K562 (cell line): ENCODE data around the gene PLS1. TPM values are rescaled to one million over a fixed set of nuclear protein-coding genes. Genes with fewer than 3 reads are reported as not detected.
A peak's percentile ranks its signal among the peaks of the same experiment; 100 is the strongest.

ENCODE experiments used
- THRAP3 ChIP-seq: fragments of 450-650 bp; IDR thresholded peaks from 2 replicates; pipeline ENCODE4 v1.6.1; 2016; ENCODE audit warnings: mild to moderate bottlenecking, inconsistent platforms, borderline replicate concordance
- ZFP36 ChIP-seq: fragments of 150-350 bp; IDR thresholded peaks from 2 replicates; pipeline ENCODE4 v1.6.1; 2018; ENCODE audit warnings: low read length, low read depth; ENCODE audit not compliant: partially characterized antibody
- polyA plus RNA-seq, 8 experiments: library from polyadenylated mRNA; depleted of rRNA in 4 of 8; stranded (reverse) in 5 of 8; unstranded in 3 of 8; fragments of >200 nt; fragmentation: Nextera tagmentation in 2 of 8; fragmentation: Illumina TruSeq in 1 of 8; extraction: Ambion mirVana in 2 of 8; extraction: Trizol in 1 of 8; gene quantifications; 2 replicates each; pipeline versions ENCODE4 v1.2.1 to v1.2.3, GENCODE V29; 2011 to 2014; ENCODE audit warnings: inconsistent platforms in 1 of 8, missing spikeins in 1 of 8
- total RNA-seq, 7 experiments: library from RNA; depleted of rRNA in 6 of 7; stranded (reverse); fragments of >200 nt in 6 of 7; fragmentation: Illumina TruSeq in 2 of 7; extraction: Trizol in 2 of 7; gene quantifications; 2 replicates each; pipeline versions ENCODE4 v1.2.1 to v1.2.3, GENCODE V29; 2011 to 2021; ENCODE audit warnings: low replicate concordance in 1 of 7
- TF ChIP-seq, protein P1 (sequence below): fragments of 200-600 bp; sonication (generic); IDR thresholded peaks from one replicate; pipeline ENCODE4 v1.6.1; 2012; ENCODE audit warnings: mild to moderate bottlenecking, low read depth, low read length, inconsistent platforms

The PLS1 gene
- total and polyA plus RNA-seq, 9 of the 15 experiments (the other 6 are each of a cell fraction or from before 2014, with no cell fraction given) = 6.1 to 21.3 (median 13.0) TPM

DNA sequence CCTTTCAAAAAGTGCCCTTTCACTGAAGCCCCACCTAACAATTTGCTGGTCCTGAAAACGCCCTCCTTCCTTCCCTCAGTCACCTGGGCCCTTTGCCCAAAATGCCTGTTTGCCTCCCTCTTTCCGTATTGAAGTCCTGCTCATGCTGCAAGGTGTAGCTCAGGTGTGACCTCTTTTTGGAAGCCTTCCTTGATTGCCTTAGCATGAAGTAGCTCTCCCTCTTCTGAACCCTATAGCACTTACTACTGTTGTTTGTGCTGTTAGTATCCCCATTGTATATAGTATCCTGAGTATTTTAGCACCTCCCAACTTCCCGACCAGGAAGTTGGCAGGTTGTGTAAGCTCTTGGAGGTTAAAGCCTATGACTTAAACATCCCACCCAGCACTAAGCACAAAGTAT is 1.7 kb downstream of the PLS1 start (continued):
- TF ChIP-seq, protein P1, sequence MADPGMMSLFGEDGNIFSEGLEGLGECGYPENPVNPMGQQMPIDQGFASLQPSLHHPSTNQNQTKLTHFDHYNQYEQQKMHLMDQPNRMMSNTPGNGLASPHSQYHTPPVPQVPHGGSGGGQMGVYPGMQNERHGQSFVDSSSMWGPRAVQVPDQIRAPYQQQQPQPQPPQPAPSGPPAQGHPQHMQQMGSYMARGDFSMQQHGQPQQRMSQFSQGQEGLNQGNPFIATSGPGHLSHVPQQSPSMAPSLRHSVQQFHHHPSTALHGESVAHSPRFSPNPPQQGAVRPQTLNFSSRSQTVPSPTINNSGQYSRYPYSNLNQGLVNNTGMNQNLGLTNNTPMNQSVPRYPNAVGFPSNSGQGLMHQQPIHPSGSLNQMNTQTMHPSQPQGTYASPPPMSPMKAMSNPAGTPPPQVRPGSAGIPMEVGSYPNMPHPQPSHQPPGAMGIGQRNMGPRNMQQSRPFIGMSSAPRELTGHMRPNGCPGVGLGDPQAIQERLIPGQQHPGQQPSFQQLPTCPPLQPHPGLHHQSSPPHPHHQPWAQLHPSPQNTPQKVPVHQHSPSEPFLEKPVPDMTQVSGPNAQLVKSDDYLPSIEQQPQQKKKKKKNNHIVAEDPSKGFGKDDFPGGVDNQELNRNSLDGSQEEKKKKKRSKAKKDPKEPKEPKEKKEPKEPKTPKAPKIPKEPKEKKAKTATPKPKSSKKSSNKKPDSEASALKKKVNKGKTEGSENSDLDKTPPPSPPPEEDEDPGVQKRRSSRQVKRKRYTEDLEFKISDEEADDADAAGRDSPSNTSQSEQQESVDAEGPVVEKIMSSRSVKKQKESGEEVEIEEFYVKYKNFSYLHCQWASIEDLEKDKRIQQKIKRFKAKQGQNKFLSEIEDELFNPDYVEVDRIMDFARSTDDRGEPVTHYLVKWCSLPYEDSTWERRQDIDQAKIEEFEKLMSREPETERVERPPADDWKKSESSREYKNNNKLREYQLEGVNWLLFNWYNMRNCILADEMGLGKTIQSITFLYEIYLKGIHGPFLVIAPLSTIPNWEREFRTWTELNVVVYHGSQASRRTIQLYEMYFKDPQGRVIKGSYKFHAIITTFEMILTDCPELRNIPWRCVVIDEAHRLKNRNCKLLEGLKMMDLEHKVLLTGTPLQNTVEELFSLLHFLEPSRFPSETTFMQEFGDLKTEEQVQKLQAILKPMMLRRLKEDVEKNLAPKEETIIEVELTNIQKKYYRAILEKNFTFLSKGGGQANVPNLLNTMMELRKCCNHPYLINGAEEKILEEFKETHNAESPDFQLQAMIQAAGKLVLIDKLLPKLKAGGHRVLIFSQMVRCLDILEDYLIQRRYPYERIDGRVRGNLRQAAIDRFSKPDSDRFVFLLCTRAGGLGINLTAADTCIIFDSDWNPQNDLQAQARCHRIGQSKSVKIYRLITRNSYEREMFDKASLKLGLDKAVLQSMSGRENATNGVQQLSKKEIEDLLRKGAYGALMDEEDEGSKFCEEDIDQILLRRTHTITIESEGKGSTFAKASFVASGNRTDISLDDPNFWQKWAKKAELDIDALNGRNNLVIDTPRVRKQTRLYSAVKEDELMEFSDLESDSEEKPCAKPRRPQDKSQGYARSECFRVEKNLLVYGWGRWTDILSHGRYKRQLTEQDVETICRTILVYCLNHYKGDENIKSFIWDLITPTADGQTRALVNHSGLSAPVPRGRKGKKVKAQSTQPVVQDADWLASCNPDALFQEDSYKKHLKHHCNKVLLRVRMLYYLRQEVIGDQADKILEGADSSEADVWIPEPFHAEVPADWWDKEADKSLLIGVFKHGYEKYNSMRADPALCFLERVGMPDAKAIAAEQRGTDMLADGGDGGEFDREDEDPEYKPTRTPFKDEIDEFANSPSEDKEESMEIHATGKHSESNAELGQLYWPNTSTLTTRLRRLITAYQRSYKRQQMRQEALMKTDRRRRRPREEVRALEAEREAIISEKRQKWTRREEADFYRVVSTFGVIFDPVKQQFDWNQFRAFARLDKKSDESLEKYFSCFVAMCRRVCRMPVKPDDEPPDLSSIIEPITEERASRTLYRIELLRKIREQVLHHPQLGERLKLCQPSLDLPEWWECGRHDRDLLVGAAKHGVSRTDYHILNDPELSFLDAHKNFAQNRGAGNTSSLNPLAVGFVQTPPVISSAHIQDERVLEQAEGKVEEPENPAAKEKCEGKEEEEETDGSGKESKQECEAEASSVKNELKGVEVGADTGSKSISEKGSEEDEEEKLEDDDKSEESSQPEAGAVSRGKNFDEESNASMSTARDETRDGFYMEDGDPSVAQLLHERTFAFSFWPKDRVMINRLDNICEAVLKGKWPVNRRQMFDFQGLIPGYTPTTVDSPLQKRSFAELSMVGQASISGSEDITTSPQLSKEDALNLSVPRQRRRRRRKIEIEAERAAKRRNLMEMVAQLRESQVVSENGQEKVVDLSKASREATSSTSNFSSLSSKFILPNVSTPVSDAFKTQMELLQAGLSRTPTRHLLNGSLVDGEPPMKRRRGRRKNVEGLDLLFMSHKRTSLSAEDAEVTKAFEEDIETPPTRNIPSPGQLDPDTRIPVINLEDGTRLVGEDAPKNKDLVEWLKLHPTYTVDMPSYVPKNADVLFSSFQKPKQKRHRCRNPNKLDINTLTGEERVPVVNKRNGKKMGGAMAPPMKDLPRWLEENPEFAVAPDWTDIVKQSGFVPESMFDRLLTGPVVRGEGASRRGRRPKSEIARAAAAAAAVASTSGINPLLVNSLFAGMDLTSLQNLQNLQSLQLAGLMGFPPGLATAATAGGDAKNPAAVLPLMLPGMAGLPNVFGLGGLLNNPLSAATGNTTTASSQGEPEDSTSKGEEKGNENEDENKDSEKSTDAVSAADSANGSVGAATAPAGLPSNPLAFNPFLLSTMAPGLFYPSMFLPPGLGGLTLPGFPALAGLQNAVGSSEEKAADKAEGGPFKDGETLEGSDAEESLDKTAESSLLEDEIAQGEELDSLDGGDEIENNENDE = no peak
- TF ChIP-seq THRAP3 = no peak
- peak; percentile 72 for TF ChIP-seq ZFP36
